ENCODE results near the gene IL31.

IL31 gene

DNA sequence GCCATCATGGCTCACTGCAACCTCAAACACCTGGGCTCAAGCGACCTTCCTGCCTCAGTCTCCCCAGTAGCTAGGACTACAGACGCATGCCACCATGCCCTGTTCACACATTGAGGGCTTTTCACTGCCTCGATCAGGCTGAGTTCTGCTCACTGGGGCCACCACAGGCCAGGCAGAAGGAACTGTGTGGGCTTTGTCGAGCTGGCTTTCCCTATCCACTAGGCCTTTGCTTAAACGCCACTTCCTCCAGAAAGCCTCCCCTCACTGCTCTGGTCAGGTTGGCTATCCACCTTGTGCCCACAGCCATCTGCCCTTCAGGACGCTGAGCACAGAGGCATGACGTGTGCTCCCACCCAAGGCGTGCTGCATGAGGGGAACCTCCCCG is 50.3 kb downstream of the IL31 start:
- Mint-ChIP-seq H3K27me3 (no peaks in the 10 kb centered on the region), H3K27ac (peak overlapping the region; percentile 61), H3K4me3 (no peak overlapping the region), H3K9me3 (no peaks in the 10 kb centered on the region), H3K36me3 (peaks cover 9% of the 10 kb centered on the region), H3K4me1 (peaks cover 32% of the 10 kb centered on the region)
- DNase-seq = no peak
- CTCF ChIA-PET = interaction anchor here (0.8 to 6.1 kb wide), 21 partner anchors 8 to 230 kb away, joined by 3 to 103 read pairs (median 8); partner anchors contain the start of gene MLXIP

DNA sequence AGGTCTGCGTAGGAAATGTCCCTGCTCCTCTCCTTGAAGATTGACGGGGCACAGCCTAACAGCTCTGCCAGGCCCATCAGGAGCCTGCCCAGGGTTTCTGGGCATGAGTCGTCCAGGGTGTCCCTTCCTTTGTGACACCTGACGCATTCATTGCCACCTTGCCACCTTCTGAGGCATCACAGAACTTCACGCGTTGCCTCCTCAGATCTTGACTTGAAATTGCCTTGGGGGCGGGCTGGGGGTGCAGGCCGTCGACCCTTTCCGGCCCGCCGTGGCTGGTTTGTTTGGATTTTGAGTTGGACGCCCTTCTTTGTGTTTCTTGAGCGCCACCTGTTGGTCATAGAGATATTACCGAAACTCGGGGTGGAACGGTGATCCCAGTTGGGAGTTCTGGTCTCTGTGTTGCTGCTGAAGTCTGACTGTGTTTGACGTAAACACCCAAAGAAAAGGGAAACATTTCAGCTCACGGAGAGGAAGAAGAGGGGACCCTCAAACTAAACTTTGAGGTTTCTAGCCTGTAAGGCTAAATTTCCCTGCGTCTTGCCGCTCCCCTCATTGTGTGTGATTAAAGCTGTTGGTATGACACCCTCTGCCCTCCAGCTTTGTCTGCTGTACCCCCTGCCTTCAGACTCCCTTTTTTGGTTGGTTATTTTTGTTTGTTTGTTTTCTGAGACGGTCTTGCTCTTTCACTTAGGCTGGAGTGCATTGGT is 50.8 kb downstream of the IL31 start:
- H3K27ac Mint-ChIP-seq = peak overlapping the region; percentile 61
- H3K27me3 Mint-ChIP-seq = no peaks in the 10 kb centered on the region
- H3K36me3 Mint-ChIP-seq = peaks cover 5% of the 10 kb centered on the region
- peak; percentile 81 for DNase-seq
- CTCF ChIA-PET = interaction anchor here (0.6 to 6.1 kb wide), 26 partner anchors 8 to 329 kb away, joined by 3 to 103 read pairs (median 6); partner anchors contain the start of gene MLXIP
- H3K4me1 Mint-ChIP-seq = peaks cover 32% of the 10 kb centered on the region
- no peak overlapping the region for H3K4me3 Mint-ChIP-seq
- H3K9me3 Mint-ChIP-seq = no peaks in the 10 kb centered on the region
